ENCODE data around the gene PABPN1.
"Not testable (repeated sequence)": the region's sequence is repeated elsewhere in the genome, so short reads cannot be mapped to it uniquely, and the experiment has no call there.

PABPN1 gene, protein sequence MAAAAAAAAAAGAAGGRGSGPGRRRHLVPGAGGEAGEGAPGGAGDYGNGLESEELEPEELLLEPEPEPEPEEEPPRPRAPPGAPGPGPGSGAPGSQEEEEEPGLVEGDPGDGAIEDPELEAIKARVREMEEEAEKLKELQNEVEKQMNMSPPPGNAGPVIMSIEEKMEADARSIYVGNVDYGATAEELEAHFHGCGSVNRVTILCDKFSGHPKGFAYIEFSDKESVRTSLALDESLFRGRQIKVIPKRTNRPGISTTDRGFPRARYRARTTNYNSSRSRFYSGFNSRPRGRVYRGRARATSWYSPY

DNA sequence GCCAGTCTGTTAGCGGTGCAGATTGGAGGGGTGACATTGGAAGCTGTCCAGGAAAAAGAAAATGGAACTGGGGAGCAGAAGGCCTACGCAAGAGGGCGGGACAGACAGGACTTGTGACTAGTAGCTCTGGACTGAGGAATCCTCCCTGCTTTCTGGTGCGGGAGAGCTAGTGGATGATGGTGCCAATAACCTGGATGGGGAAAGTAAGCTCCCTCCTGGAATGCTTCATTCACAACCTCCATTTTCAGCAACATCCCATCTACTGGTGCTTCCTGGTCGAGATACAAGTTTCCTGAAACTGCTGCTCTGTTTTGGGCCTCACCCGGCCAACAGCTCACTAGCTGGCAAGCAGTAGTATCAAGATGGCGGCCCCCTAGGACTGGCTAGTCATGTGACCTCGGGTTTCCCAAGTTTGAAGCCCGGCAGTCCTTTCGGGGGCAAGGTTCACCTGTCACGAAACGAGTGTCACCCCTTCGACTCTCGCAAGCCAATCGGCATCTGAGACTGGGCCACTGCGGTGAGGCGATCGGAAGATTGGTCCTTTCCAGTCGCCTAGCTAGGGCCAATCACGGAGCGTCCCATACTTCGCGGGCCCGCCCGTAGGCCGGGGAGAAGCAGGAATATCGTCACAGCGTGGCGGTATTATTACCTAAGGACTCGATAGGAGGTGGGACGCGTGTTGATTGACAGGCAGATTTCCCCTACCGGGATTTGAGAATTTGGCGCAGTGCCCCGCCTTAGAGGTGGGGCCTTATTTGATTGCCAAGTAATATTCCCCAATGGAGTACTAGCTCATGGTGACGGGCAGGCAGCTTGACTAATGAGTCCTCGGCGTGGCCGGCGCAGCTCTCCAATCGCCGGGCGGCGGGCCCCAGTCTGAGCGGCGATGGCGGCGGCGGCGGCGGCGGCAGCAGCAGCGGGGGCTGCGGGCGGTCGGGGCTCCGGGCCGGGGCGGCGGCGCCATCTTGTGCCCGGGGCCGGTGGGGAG, at the start of gene PABPN1:
TSS of gene PABPN1 (plus strand) at position 874 of the 988 bp plus-strand sequence. CDS start at position 887, 13 bp downstream.
- peak; percentile 89 to 94 for DNase-seq

GRCh38 chr14:23275412-23275811, 45.8 kb upstream of the PABPN1 start:
- DNase-seq = no peak

DNA sequence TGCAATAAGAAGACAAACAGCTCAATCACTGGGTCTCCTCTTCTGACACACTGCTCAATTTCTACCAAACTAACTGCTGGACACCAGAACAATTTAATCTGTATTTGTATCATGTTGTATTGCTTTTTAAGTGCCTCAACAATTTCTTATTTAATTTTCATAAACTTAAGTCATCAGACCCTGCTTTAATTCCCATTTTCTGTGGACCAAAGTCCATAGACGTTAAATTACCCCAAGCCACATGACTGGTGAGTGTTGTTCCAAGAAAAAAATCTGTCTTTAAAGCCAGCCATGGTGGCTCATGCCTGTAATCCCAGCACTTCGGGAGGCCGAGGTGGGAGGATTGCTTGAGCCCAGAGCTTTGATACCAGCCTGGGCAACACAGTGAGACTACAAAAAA, 44.1 kb upstream of the PABPN1 start:
- DNase-seq = no peak

GRCh38 chr14:23277928-23278327, 43.3 kb upstream of the PABPN1 start:
- not testable (repeated sequence) for DNase-seq

DNA sequence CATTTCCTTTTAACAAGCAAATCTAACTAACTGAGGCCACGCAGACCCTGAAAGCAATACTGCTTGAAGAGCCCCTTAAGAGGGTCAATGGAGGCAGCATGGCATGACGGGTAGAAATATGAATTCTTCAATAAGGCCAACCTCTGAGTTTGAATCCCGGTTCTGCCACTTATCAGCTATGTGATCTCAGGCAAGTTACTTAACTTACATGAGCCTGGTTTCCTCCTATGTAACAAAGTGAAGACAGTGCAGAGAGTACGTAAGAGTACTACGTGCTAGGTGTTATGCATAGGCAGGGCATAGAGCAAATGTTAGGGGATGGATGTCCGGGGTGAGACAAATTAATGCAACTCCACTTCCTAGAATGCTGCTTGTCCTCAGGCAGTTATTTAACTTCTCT, 40.0 kb upstream of the PABPN1 start:
- no peak for DNase-seq

DNA sequence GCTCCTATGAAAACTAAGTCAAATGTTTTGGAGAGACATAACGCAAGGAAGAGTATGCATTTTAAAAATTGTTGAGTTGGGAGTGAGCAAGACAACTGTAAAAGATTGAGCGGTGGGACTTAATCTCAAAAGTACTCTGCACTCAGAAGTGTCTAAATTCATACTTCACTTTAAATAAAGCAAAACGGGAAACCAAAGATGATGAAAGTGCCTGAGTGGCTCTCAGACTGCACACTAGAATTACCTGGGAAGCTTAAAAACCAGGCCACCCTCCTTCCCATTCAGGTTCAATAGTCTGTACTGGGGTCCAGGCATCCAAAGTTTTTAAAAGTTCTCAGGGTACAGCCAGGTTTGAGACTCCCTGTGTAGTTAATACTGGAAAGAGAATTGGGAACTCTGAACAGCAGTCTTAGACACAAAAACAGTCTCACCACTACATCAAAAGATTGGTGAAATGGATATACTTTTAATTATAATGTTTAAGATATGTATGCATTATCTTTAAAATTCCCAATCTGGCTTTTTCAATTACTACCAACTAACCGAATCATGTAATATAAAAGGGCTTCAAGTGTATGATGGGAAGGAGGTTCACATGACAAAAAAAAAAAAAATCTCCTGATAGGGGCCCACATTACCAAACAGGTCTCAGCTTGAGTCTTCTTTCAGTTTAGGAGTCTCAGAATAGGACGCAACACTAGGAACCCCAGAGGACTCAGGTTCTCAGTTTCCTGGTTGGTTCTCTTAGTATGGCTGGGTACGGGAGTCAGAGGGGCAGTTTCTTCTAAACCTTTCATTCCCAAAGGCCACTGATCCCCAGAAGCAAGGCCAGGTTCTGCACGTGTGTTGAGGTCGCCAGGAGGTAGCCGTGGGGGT, 36.4 kb upstream of the PABPN1 start:
- DNase-seq = no peak

- no peak for DNase-seq
Measured at GRCh38 chr14:23285530-23286019, 35.7 kb upstream of the PABPN1 start.

- DNase-seq = peak; percentile 96 to 97
Measured at GRCh38 chr14:23286020-23286901, 35.0 kb upstream of the PABPN1 start, which contains the start of gene HOMEZ. HOMEZ (minus strand) TSS chr14:23286132; CDS start chr14:23285952, 180 bp downstream.

DNA sequence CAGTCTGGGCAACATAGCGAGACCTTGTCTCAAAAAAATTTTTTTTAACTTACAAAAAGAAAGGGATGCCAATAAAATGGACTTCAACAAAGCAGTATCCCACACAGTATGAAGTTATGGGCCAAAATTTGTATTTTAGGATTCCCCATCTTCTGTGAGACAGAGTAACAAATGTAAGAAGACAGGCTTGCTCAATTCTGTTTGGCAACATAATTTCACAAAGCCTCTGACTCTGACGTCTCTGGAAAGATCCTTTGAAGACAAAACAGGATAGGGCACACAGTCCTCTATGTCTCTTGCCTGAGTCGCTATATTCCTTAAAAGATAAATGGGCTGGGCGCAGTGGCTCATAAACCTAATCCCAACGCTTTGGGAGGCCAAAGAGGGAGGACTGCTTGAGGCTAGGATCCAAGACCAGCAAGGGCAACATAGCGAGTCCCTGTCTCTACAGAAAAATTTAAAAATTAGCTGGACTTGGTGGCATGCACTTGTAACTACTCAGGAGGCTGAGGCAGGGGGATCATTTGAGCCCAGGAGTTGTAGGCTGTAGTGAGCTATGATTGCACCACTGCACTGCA, 34.3 kb upstream of the PABPN1 start:
- no peak for DNase-seq

- peak; percentile 46 to 47 for DNase-seq
Measured at GRCh38 chr14:23294734-23295561, 26.3 kb upstream of the PABPN1 start.

GRCh38 chr14:23296012-23296777, 25.1 kb upstream of the PABPN1 start:
- DNase-seq = no peak

- DNase-seq = no peak
Measured at GRCh38 chr14:23297096-23297495, 24.2 kb upstream of the PABPN1 start.

DNA sequence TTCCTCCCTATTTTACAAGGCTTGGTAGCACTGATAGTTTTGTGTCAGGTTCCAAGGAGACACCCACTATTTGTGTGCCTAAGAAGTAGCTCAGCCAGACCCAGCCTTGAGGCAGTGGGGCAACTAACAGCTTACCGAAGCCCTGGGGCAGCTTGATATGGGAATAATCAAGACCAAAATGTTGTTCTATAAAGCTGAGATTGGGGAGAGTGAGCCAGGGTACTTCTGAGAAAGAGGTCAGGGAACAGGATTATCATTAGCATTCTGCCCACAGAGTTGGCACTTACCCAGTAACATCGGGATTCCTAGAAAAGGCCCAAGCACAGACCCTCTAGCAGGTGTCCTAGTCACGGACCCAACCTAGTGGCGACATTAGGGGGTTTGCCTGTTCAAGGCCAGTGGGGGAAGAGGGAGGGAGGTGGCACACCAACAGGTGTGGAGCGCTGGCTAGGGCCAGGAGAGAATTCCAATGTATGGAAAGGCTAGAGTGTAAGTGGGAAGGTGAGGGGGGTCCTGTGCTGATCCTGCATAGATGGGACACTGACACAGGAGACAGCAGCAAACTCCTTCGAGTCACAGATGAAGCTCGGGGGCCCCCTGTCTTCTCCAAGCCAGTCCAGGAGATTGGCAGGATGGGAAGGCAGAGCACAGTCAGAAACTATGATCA, 23.5 kb upstream of the PABPN1 start:
- no peak for DNase-seq

GRCh38 chr14:23299211-23299957, 21.9 kb upstream of the PABPN1 start:
- no peak for DNase-seq

DNA sequence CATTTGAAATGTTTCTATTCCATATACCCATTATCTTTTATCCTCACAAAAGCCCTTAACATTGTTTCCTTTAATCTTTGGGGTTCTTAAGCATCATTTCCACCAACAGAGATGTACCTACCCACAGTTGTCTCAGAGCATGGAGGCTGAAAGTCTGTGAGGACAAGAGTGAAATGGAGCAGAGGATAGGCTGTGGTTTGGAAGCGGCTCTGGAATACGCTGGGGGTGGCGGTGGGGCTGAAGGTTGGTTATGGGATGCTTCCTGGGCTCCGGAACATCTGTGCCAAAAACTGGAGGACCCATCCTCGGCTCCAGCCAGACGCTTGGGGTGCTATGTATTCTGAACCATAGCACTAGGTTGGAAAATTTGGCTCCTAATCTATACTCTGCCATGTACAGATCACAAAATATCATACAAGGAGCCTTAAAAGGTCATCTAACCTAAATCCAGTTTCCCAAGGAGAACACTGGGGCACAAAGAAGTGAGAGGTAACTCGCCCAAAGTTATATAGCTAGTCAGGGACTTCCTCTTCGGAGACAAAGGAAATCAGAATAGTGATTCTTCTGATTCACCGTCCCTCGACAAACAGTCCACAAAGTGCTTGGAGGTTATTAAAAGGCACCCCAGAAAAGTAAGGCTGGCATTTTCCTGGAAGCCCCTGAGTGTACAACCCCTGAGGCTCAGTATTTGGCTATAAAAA, 21.1 kb upstream of the PABPN1 start:
- no peak for DNase-seq

- no peak for DNase-seq
Measured at GRCh38 chr14:23300687-23301223, 20.5 kb upstream of the PABPN1 start.

All from stimulated activated CD4-positive, alpha-beta T cell treated with anti-CD3 and anti-CD28 coated beads, Interleukin-2, amount 100 ng/mL, for 48 hours (primary cell).